H9 (cell line): ENCODE data around the gene TEF. TPM values are rescaled to one million over a fixed set of nuclear protein-coding genes. Genes with fewer than 3 reads are reported as not detected.

Experiments
- DNase-seq: peaks from one replicate; pipeline ENCODE4 v3.0.0-alpha.2; 2017
- H2AFZ ChIP-seq: one replicate; pipeline ENCODE4 v1.6.1; 2013; ENCODE audit warnings: mild to moderate bottlenecking, low read length, control low read depth, moderate library complexity
- H2AK5ac ChIP-seq: 2 replicates; pipeline ENCODE4 v1.6.1; 2013; ENCODE audit warnings: low read length, control low read depth, mixed read lengths; ENCODE audit not compliant: insufficient read length
- H2BK120ac ChIP-seq: one replicate; pipeline ENCODE4 v1.6.1; 2013; ENCODE audit warnings: low read depth, mild to moderate bottlenecking, low read length, control low read depth, inconsistent platforms; ENCODE audit not compliant: poor library complexity, severe bottlenecking
- H2BK12ac ChIP-seq: 2 replicates; pipeline ENCODE4 v1.6.1; 2013; ENCODE audit warnings: low read length, control low read depth, mixed read lengths, low read depth; ENCODE audit not compliant: insufficient read length
- H2BK15ac ChIP-seq: 2 replicates; pipeline ENCODE4 v1.6.1; 2013; ENCODE audit warnings: low read depth, low read length, control low read depth
- H2BK20ac ChIP-seq: one replicate; pipeline ENCODE4 v1.6.1; 2013; ENCODE audit warnings: low read depth, mild to moderate bottlenecking, low read length, control low read depth, inconsistent platforms; ENCODE audit not compliant: poor library complexity, severe bottlenecking
- H2BK5ac ChIP-seq: 2 replicates; pipeline ENCODE4 v1.6.1; 2013; ENCODE audit warnings: low read length, control low read depth, mixed read lengths; ENCODE audit not compliant: insufficient read length
- H3K14ac ChIP-seq: 2 replicates; pipeline ENCODE4 v1.6.1; 2013; ENCODE audit warnings: low read length, control low read depth; ENCODE audit not compliant: insufficient read depth
- H3K18ac ChIP-seq: 2 replicates; pipeline ENCODE4 v1.6.1; 2013; ENCODE audit warnings: low read depth, mild to moderate bottlenecking, mixed read lengths, low read length, control low read depth; ENCODE audit not compliant: insufficient read length
- H3K23ac ChIP-seq: 2 replicates; pipeline ENCODE4 v1.6.1; 2013; ENCODE audit warnings: low read length, control low read depth, mixed read lengths, low read depth; ENCODE audit not compliant: insufficient read length
- H3K23me2 ChIP-seq: 2 replicates; pipeline ENCODE4 v1.6.1; 2013; ENCODE audit warnings: low read depth, mild to moderate bottlenecking, mixed read lengths, low read length, control low read depth; ENCODE audit not compliant: insufficient read length, poor library complexity, severe bottlenecking
- H3K27ac ChIP-seq: 2 replicates; pipeline ENCODE4 v1.5.1; 2013; ENCODE audit warnings: low read length, control low read depth, mixed read lengths, low read depth; ENCODE audit not compliant: insufficient read length
- H3K27me3 ChIP-seq: 2 replicates; pipeline ENCODE4 v1.6.1; 2013; ENCODE audit warnings: low read length, control low read depth, inconsistent platforms; ENCODE audit not compliant: insufficient read depth
- H3K4ac ChIP-seq: 2 replicates; pipeline ENCODE4 v1.6.1; 2013; ENCODE audit warnings: low read depth, mild to moderate bottlenecking, control low read depth, inconsistent platforms, low read length, moderate library complexity
- H3K4me1 ChIP-seq: 2 replicates; pipeline ENCODE4 v1.6.1; 2013; ENCODE audit warnings: low read length, control low read depth, inconsistent platforms; ENCODE audit not compliant: insufficient read depth
- H3K4me2 ChIP-seq: 2 replicates; pipeline ENCODE4 v1.6.1; 2013; ENCODE audit warnings: low read length, control low read depth, mixed read lengths; ENCODE audit not compliant: insufficient read length, insufficient read depth
- H3K56ac ChIP-seq: 2 replicates; pipeline ENCODE4 v1.6.1; 2013; ENCODE audit warnings: low read depth, mild to moderate bottlenecking, mixed read lengths, low read length, control low read depth; ENCODE audit not compliant: insufficient read length
- H3K79me1 ChIP-seq: 2 replicates; pipeline ENCODE4 v1.6.1; 2013; ENCODE audit warnings: low read depth, mild to moderate bottlenecking, moderate library complexity, low read length, control low read depth, inconsistent platforms; ENCODE audit not compliant: insufficient read depth, poor library complexity, severe bottlenecking
- H3K79me2 ChIP-seq: 2 replicates; pipeline ENCODE4 v1.6.1; 2013; ENCODE audit warnings: low read length, control low read depth, inconsistent platforms; ENCODE audit not compliant: insufficient read depth
- H3K9ac ChIP-seq: 2 replicates; pipeline ENCODE4 v1.6.1; 2013; ENCODE audit warnings: low read length, control low read depth, mixed read lengths; ENCODE audit not compliant: insufficient read length; ENCODE audit errors: extremely low read depth
- H3K9me3 ChIP-seq: one replicate; pipeline ENCODE4 v1.6.1; 2013; ENCODE audit warnings: low read depth, low read length, inconsistent platforms; ENCODE audit not compliant: control insufficient read depth
- H3T11ph ChIP-seq: one replicate; pipeline ENCODE4 v1.6.1; 2013; ENCODE audit warnings: mild to moderate bottlenecking, low read length, control low read depth, inconsistent platforms
- H4K20me1 ChIP-seq: one replicate; pipeline ENCODE4 v1.6.1; 2013; ENCODE audit not compliant: control insufficient read depth, insufficient read length, insufficient read depth
- H4K5ac ChIP-seq: 2 replicates; pipeline ENCODE4 v1.6.1; 2013; ENCODE audit warnings: low read depth, mild to moderate bottlenecking, mixed read lengths, low read length, control low read depth; ENCODE audit not compliant: insufficient read length
- H4K8ac ChIP-seq: replicated peaks from 2 replicates; pipeline ENCODE4 v1.6.1; 2013; ENCODE audit warnings: low read length, control low read depth, mixed read lengths, low read depth; ENCODE audit not compliant: insufficient read length
- H4K91ac ChIP-seq: 2 replicates; pipeline ENCODE4 v1.6.1; 2013; ENCODE audit warnings: low read depth, mild to moderate bottlenecking, moderate library complexity, mixed read lengths, low read length, control low read depth; ENCODE audit not compliant: insufficient read length
- H3K27ac Mint-ChIP-seq, 3 experiments: 2 replicates in 2 of 3; 3 replicates in 1 of 3; pipeline ENCODE4 v1.8.0; 2020 to 2021; ENCODE audit warnings: mixed read lengths in 3 of 3, mild to moderate bottlenecking in 1 of 3, moderate library complexity in 1 of 3
- H3K27me3 Mint-ChIP-seq: 2 replicates; pipeline ENCODE4 v1.8.0; 2021; ENCODE audit warnings: low read depth, mild to moderate bottlenecking, moderate library complexity, mixed read lengths
- H3K36me3 Mint-ChIP-seq, 3 experiments: 2 replicates in 2 of 3; 3 replicates in 1 of 3; pipeline ENCODE4 v1.8.0; 2020 to 2021; ENCODE audit warnings: low read depth in 3 of 3, mixed read lengths in 3 of 3; ENCODE audit not compliant: insufficient read depth in 1 of 3
- H3K4me1 Mint-ChIP-seq, 2 experiments: 2 replicates each; pipeline ENCODE4 v1.8.0; 2020; ENCODE audit warnings: mixed read lengths in 2 of 2
- H3K4me3 Mint-ChIP-seq, 2 experiments: 2 replicates in 1 of 2; 3 replicates in 1 of 2; pipeline ENCODE4 v1.8.0; 2020 to 2021; ENCODE audit warnings: mild to moderate bottlenecking in 2 of 2, mixed read lengths in 2 of 2, moderate library complexity in 1 of 2
- H3K9me3 Mint-ChIP-seq, 2 experiments: 2 replicates in 1 of 2; 3 replicates in 1 of 2; pipeline ENCODE4 v1.8.0; 2020; ENCODE audit warnings: mild to moderate bottlenecking in 2 of 2, mixed read lengths in 2 of 2, moderate library complexity in 1 of 2
- CTCF ChIP-seq: fragments of 200-600 bp; sonication (generic); conservative IDR thresholded peaks from 3 replicates; pipeline ENCODE4 v1.8.0; 2021; ENCODE audit warnings: antibody characterized with exemption, mild to moderate bottlenecking
- WGBS: extraction: QIAGEN DNeasy Blood & Tissue Kit; methylation state at CpG from one replicate; pipeline ENCODE4 v1.1.7; 2013; ENCODE audit warnings: missing lambda C conversion rate, low lambda C conversion rate, mixed read lengths; ENCODE audit not compliant: insufficient read length; ENCODE audit errors: extremely low coverage; 5-methylcytosine and 5-hydroxymethylcytosine counted together
- total RNA-seq: library from RNA; stranded (reverse); gene quantifications from 2 replicates; pipeline ENCODE4 v1.2.1, GENCODE V29; 2021

TEF gene
- total RNA-seq, 1 experiment from 2014 or later = 17.9 TPM

DNA sequence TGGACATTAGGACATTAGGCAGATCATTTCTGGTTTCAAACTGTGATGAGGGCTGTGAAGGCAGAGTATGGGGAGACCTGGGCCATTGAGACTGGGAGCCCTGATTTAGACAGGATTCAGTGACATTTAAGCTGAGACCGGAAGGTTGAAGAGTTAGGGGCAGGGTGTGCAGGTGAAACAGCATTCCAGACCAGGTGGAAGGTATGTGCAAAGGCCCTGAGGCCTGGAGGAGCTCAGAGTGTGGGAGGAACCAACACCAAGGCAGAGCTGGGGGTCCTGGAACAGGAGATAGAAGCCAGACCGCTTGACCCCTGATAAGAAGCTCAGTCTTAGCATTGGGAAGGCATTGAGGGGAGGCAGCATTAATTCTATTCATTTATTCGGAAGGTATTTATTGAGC lies 47.9 kb upstream of the TEF start:
- Mint-ChIP-seq H3K4me1 (peaks cover 7 to 11% of the 10 kb centered on the region in 2 experiments), H3K9me3 (no peaks in the 10 kb centered on the region), H3K4me3 (no peak overlapping the region), H3K27me3 (no peaks in the 10 kb centered on the region), H3K36me3 (peaks cover 14 to 57% (median 44%) of the 10 kb centered on the region in 3 experiments; a peak in 6 of 7 replicates), H3K27ac (peak overlapping the region in 1 of 3 experiments; percentile 81; a peak in 5 of 7 replicates)
- H3K9me3 ChIP-seq = no peaks in the 10 kb centered on the region
- no peak overlapping the region for H3K56ac ChIP-seq
- H3K23ac ChIP-seq = no peak overlapping the region
- H4K20me1 ChIP-seq = no peaks in the 10 kb centered on the region
- no peak for TF ChIP-seq CTCF
- DNase-seq = no peak
- H3K14ac ChIP-seq = no peak overlapping the region
- no peak overlapping the region for H2AK5ac ChIP-seq
- H4K91ac ChIP-seq = no peak overlapping the region
- no peak overlapping the region for H2BK5ac ChIP-seq
- H3T11ph ChIP-seq = no peak overlapping the region
- H3K23me2 ChIP-seq = no peaks in the 10 kb centered on the region
- H3K9ac ChIP-seq = no peak overlapping the region
- no peaks in the 10 kb centered on the region for H3K27me3 ChIP-seq
- H2BK12ac ChIP-seq = no peak overlapping the region
- no peak overlapping the region for H3K27ac ChIP-seq
- H3K18ac ChIP-seq = no peak overlapping the region
- H3K79me1 ChIP-seq = no peaks in the 10 kb centered on the region
- H3K4me1 ChIP-seq = no peaks in the 10 kb centered on the region
- H2BK20ac ChIP-seq = no peak overlapping the region
- H4K5ac ChIP-seq = no peak overlapping the region
- H3K4ac ChIP-seq = no peak overlapping the region
- H3K79me2 ChIP-seq = no peaks in the 10 kb centered on the region
- H2AFZ ChIP-seq = no peak overlapping the region
- H3K4me2 ChIP-seq = no peak overlapping the region
- no peak overlapping the region for H2BK15ac ChIP-seq
- no peak overlapping the region for H2BK120ac ChIP-seq
- no peak overlapping the region for H4K8ac ChIP-seq
- no CpG with 5 or more reads among the region's 3 CpGs for WGBS
